Stomach (tissue), 9 donors: Measurements from ENCODE around the gene NCL. TPM values are rescaled to one million over a fixed set of nuclear protein-coding genes. Genes with fewer than 3 reads are reported as not detected.

Experiments used
- DNase-seq, 2 donors: peaks; one replicate each; pipeline versions ENCODE4 v3.0.0 to v3.0.0-alpha.2; 2013 to 2019
- H3K27ac ChIP-seq, 5 donors: fragments of 200-600 bp in 4 of 5; sonication (generic) in 4 of 5; one replicate each; pipeline ENCODE4 v1.5.1; 2013 to 2019; ENCODE audit warnings: mild to moderate bottlenecking in 1 of 5, moderate library complexity in 1 of 5
- H3K27me3 ChIP-seq, 3 donors: fragments of 200-600 bp; sonication (generic); one replicate each; pipeline ENCODE4 v1.5.1; 2017 to 2019; ENCODE audit warnings: mixed run types in 1 of 3
- H3K36me3 ChIP-seq, 4 donors: fragments of 200-600 bp; sonication (generic); 1 replicate in 3 of 4; 2 replicates in 1 of 4; pipeline ENCODE4 v1.5.1; 2016 to 2019
- H3K4me1 ChIP-seq, 4 donors: fragments of 200-600 bp; sonication (generic); one replicate each; pipeline ENCODE4 v1.5.1; 2016 to 2019
- H3K4me3 ChIP-seq, 4 donors: fragments of 200-600 bp; sonication (generic) in 3 of 4; one replicate each; pipeline ENCODE4 v1.5.1; 2016 to 2019; ENCODE audit warnings: mild to moderate bottlenecking in 1 of 4
- H3K9me3 ChIP-seq, 4 donors: fragments of 200-600 bp; sonication (generic); one replicate each; pipeline ENCODE4 v1.5.1; 2016 to 2019
- EP300 ChIP-seq: sonication (generic); formaldehyde crosslinking; IDR thresholded peaks from one replicate; pipeline ENCODE4 v1.6.1; 2017; ENCODE audit warnings: antibody characterized with exemption
- POLR2A ChIP-seq, 4 donors: fragments of 450-650 bp; IDR thresholded peaks; one replicate each; pipeline ENCODE4 v1.6.1; 2016; ENCODE audit warnings: antibody characterized with exemption in 4 of 4, control low read depth in 2 of 4, mild to moderate bottlenecking in 1 of 4, moderate library complexity in 1 of 4
- POLR2AphosphoS5 ChIP-seq, 3 donors: sonication (generic); formaldehyde crosslinking; IDR thresholded peaks; one replicate each; pipeline ENCODE4 v1.6.1; 2016; ENCODE audit warnings: antibody characterized with exemption in 3 of 3
- WGBS, 5 donors: extraction: QIAGEN DNeasy Blood & Tissue Kit in 3 of 5; methylation state at CpG; one replicate each; pipeline versions ENCODE4 v1.1.5 to v1.1.7; 2013 to 2018; 5-methylcytosine and 5-hydroxymethylcytosine counted together
- intact Hi-C: fragments of 100-400 bp; cut with DNase I; formaldehyde crosslinking; loops from one replicate; pipeline ENCODE4 v1.15.1; 2023; ENCODE audit warnings: low total_unique reads
- polyA plus RNA-seq, 3 donors: library from polyadenylated mRNA; stranded (reverse); fragments of 200-250 nt; gene quantifications; one replicate each; pipeline ENCODE4 v1.2.3, GENCODE V29; 2013
- total RNA-seq, 5 donors: library from RNA; depleted of rRNA; stranded (reverse); fragments of >200 nt; gene quantifications; one replicate each; pipeline versions ENCODE4 v1.1.0 to v1.2.3, GENCODE V29; 2014 to 2016
- TF ChIP-seq, protein P1 (sequence below), 7 experiments: fragments of 450-650 bp in 4 of 7; fragments of 200-600 bp in 3 of 7; sonication (generic) in 3 of 7; IDR thresholded peaks; one replicate each; pipeline ENCODE4 v1.5.1; 2016 to 2019; ENCODE audit warnings: antibody characterized with exemption in 7 of 7, control low read depth in 2 of 7, mild to moderate bottlenecking in 1 of 7
- donor health status: healthy with polysubstance abuse.
- donor health status: Bipolar disorder and iron deficiency.
- donor health status: healthy.

NCL gene
- total and polyA plus RNA-seq, 8 donors = 72.3 to 278 (median 178) TPM

- peaks cover 0 to 19% (median 5%) of the 10 kb centered on the region in 4 donors for H3K9me3 ChIP-seq
- no peak overlapping the region for H3K27ac ChIP-seq
- WGBS, 5 donors = 79 to 88% (median 80%) methylated on average over 3 of the region's 3 CpGs
- no peaks in the 10 kb centered on the region for H3K27me3 ChIP-seq
- H3K36me3 ChIP-seq = no peaks in the 10 kb centered on the region
- TF ChIP-seq POLR2A (IDR thresholded peaks at IDR 0.05) = no peak
- no peak for DNase-seq
- H3K4me1 ChIP-seq = no peaks in the 10 kb centered on the region
- no peak overlapping the region for H3K4me3 ChIP-seq
- intact Hi-C loops = no loop called here
Observed at GRCh38 chr2:231429901-231430300, 34.4 kb downstream of the NCL start.

- peaks cover 0 to 19% (median 5%) of the 10 kb centered on the region in 4 donors for H3K9me3 ChIP-seq
- H3K27me3 ChIP-seq = no peaks in the 10 kb centered on the region
- DNase-seq = no peak
- intact Hi-C loops = no loop called here
- H3K27ac ChIP-seq = no peak overlapping the region
- no peaks in the 10 kb centered on the region for H3K4me1 ChIP-seq
- H3K36me3 ChIP-seq = no peaks in the 10 kb centered on the region
- 80 to 82% (median 81%) methylated on average over 6 of the region's 6 CpGs for WGBS, 5 donors
- TF ChIP-seq POLR2AphosphoS5 (IDR thresholded peaks at IDR 0.05) (no peak), POLR2A (IDR thresholded peaks at IDR 0.05) (no peak), EP300 (no peak)
- TF ChIP-seq, protein P1, sequence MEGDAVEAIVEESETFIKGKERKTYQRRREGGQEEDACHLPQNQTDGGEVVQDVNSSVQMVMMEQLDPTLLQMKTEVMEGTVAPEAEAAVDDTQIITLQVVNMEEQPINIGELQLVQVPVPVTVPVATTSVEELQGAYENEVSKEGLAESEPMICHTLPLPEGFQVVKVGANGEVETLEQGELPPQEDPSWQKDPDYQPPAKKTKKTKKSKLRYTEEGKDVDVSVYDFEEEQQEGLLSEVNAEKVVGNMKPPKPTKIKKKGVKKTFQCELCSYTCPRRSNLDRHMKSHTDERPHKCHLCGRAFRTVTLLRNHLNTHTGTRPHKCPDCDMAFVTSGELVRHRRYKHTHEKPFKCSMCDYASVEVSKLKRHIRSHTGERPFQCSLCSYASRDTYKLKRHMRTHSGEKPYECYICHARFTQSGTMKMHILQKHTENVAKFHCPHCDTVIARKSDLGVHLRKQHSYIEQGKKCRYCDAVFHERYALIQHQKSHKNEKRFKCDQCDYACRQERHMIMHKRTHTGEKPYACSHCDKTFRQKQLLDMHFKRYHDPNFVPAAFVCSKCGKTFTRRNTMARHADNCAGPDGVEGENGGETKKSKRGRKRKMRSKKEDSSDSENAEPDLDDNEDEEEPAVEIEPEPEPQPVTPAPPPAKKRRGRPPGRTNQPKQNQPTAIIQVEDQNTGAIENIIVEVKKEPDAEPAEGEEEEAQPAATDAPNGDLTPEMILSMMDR (IDR thresholded peaks at IDR 0.05) = no peak
- H3K4me3 ChIP-seq = no peak overlapping the region
Observed at GRCh38 chr2:231429152-231429551, 35.1 kb downstream of the NCL start.

GRCh38 chr2:231427116-231427515, 37.2 kb downstream of the NCL start:
- H3K27me3 ChIP-seq = no peaks in the 10 kb centered on the region
- H3K4me1 ChIP-seq = no peaks in the 10 kb centered on the region
- WGBS, 5 donors = 80 to 89% (median 84%) methylated on average over 3 of the region's 3 CpGs
- intact Hi-C loops = no loop called here
- TF ChIP-seq POLR2AphosphoS5 (IDR thresholded peaks at IDR 0.05) (no peak), EP300 (no peak), POLR2A (IDR thresholded peaks at IDR 0.05) (no peak)
- TF ChIP-seq, protein P1 (IDR thresholded peaks at IDR 0.05) = no peak
- no peaks in the 10 kb centered on the region for H3K36me3 ChIP-seq
- DNase-seq = no peak
- H3K4me3 ChIP-seq = no peak overlapping the region
- H3K9me3 ChIP-seq = peaks cover 0 to 17% (median 4%) of the 10 kb centered on the region in 4 donors
- no peak overlapping the region for H3K27ac ChIP-seq

GRCh38 chr2:231425811-231426703, 38.2 kb downstream of the NCL start:
- H3K9me3 ChIP-seq = peaks cover 0 to 6% (median 0%) of the 10 kb centered on the region in 4 donors
- TF ChIP-seq POLR2A (IDR thresholded peaks at IDR 0.05) (no peak), POLR2AphosphoS5 (IDR thresholded peaks at IDR 0.05) (no peak), EP300 (no peak)
- TF ChIP-seq, protein P1 (IDR thresholded peaks at IDR 0.05) = no peak
- whole genome bisulfite sequencing, 5 donors = 74 to 80% (median 75%) methylated on average over 21 of the region's 21 CpGs
- H3K4me1 ChIP-seq = no peaks in the 10 kb centered on the region
- no peaks in the 10 kb centered on the region for H3K27me3 ChIP-seq
- H3K27ac ChIP-seq = no peak overlapping the region
- intact Hi-C loops = no loop called here
- peak in 1 of 2 donors; percentile 26 for DNase-seq
- H3K36me3 ChIP-seq = no peaks in the 10 kb centered on the region
- H3K4me3 ChIP-seq = no peak overlapping the region
